Type B pancreatic cell (in vitro differentiated cells): ENCODE measurements around the gene SUSD6. TPM values are rescaled to one million over a fixed set of nuclear protein-coding genes. Genes with fewer than 3 reads are reported as not detected.

ENCODE experiments used
- DNase-seq: peaks from one replicate; pipeline ENCODE4 v3.0.0; 2021; ENCODE audit warnings: mixed read lengths; ENCODE audit not compliant: unreplicated experiment; ENCODE audit errors: extremely low spot score
- H3K27ac Mint-ChIP-seq: 2 replicates; pipeline ENCODE4 v1.8.0; 2021; ENCODE audit warnings: mild to moderate bottlenecking, mixed read lengths
- H3K27me3 Mint-ChIP-seq: 2 replicates; pipeline ENCODE4 v1.8.0; 2021; ENCODE audit warnings: mixed read lengths
- H3K36me3 Mint-ChIP-seq: 2 replicates; pipeline ENCODE4 v1.8.0; 2021; ENCODE audit warnings: mixed read lengths
- H3K4me1 Mint-ChIP-seq: one replicate; pipeline ENCODE4 v1.8.0; 2021; ENCODE audit warnings: mixed read lengths; ENCODE audit not compliant: unreplicated experiment
- H3K4me3 Mint-ChIP-seq: 2 replicates; pipeline ENCODE4 v1.8.0; 2021; ENCODE audit warnings: mild to moderate bottlenecking, mixed read lengths
- H3K9me3 Mint-ChIP-seq: 2 replicates; pipeline ENCODE4 v1.8.0; 2021; ENCODE audit warnings: mixed read lengths
- total RNA-seq: library from RNA; stranded (reverse); gene quantifications from 2 replicates; pipeline ENCODE4 v1.2.1, GENCODE V29; 2021; ENCODE audit warnings: low replicate concordance
- TF ChIP-seq, protein P1 (sequence below): fragments of 200-600 bp; sonication (generic); conservative IDR thresholded peaks from 2 replicates; pipeline ENCODE4 v1.5.0; 2021; ENCODE audit warnings: antibody characterized with exemption, mild to moderate bottlenecking

Gene SUSD6
- total RNA-seq, 1 donor from 2014 or later = 31.7 TPM

DNA sequence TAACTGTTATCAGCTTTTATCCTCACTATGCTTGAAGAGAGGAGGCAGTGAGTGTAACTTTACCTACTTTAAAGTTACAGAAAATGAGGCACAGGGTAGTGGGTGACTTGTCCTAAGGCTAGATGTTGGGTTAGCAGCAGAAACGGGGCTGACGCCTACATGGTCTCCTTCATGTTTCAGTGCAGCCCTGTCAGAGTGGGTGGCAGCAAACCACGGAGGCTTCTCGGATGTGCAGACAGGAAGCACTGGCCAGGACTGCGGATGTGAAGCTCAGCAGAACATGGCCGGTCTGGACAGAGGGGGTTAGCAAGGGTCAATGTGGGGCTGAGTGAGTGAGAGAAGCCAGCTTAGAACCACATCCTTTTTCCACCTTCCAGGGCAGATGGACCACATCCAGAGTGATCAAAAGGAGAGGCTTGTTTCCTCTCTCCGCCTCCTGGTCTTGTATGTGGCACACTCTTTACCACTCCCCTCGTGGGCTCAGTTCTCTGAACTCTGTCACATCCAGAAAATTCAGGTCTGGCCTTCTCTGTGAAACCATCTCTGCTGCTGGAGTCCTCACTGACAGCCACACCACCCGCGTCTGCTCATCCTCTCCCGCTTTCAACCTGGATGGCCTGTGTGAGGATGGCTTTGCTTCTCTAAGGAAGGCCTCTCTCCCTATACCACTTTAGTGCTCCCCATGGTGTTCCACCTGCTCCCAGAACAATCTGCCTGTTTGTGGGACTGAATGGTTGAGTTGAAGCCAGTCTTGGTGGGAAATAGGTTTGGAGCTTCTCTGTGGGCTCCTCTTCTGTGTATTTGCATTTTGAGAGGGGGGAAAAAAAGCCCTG lies 14.1 kb downstream of the SUSD6 start:
- no peak for DNase-seq
- Mint-ChIP-seq H3K9me3 (no peaks in the 10 kb centered on the region), H3K36me3 (peaks cover 3% of the 10 kb centered on the region), H3K27me3 (no peaks in the 10 kb centered on the region), H3K4me3 (no peak overlapping the region), H3K27ac (no peak overlapping the region), H3K4me1 (peaks cover 48% of the 10 kb centered on the region)
- TF ChIP-seq, protein P1, sequence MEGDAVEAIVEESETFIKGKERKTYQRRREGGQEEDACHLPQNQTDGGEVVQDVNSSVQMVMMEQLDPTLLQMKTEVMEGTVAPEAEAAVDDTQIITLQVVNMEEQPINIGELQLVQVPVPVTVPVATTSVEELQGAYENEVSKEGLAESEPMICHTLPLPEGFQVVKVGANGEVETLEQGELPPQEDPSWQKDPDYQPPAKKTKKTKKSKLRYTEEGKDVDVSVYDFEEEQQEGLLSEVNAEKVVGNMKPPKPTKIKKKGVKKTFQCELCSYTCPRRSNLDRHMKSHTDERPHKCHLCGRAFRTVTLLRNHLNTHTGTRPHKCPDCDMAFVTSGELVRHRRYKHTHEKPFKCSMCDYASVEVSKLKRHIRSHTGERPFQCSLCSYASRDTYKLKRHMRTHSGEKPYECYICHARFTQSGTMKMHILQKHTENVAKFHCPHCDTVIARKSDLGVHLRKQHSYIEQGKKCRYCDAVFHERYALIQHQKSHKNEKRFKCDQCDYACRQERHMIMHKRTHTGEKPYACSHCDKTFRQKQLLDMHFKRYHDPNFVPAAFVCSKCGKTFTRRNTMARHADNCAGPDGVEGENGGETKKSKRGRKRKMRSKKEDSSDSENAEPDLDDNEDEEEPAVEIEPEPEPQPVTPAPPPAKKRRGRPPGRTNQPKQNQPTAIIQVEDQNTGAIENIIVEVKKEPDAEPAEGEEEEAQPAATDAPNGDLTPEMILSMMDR = no peak

DNA sequence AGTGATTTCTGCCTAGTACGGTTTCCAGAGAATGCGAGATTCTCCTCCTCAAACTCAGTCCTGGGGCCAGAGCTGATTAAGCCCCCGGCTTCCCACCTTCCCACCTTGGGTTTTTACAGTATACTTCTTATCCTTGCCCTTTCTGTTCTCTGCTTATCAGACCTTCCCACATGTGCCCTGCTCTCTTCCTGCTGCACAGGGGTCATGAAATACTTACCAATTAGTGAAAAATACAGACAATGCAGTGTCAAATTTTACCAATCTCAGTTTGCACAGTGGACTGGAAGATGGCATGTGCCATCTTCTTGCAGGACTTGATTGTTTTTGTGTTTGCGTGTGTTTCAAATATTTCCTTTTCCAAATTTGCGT lies 14.7 kb downstream of the SUSD6 start:
- TF ChIP-seq, protein P1 = no peak
- Mint-ChIP-seq H3K36me3 (peaks cover 3% of the 10 kb centered on the region), H3K9me3 (no peaks in the 10 kb centered on the region), H3K27ac (no peak overlapping the region), H3K27me3 (no peaks in the 10 kb centered on the region), H3K4me3 (no peak overlapping the region), H3K4me1 (peaks cover 48% of the 10 kb centered on the region)
- no peak for DNase-seq

DNA sequence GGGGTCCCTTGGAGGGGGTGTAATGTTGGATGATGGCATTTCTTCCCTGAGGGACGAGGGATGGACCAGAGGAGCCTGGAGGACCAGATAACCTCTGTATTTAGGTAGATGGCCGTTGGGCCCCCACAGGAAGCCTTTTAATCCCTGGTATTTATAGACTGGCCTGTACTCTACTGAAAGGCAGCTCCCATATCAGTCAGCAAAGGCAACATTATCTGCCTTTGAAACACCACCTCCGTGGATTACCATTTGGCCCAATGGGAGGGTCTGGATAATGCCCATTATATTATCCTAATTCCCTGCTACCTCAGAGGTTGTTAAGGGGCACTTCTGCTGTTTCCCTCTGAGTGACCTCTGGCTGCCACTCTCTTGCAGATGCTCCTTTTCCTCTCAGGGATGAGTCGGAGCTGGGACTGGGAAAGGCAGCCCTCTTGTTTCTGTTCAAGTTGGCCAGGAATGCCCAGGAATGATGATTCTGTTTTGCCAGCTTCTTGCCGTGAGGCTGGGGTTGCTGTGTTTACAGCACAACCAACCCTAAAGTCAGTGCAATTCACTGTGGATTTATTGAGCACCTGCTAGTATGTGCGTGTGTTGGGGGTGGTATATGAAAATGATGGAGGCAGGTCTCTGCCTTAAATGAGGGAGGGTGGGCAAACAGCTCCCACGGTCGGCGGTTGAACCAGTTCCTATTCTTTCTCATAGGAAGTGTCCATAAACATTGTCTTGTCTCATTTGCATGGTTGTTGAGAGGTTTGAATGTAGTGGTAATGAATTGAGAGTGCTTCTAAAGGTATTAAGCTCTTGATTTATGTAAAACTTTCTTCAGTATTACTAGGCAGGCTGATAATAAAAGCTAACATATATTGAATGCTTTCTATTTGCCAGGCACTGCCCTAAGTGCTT lies 18.1 kb downstream of the SUSD6 start:
- DNase-seq = no peak
- Mint-ChIP-seq H3K27me3 (no peaks in the 10 kb centered on the region), H3K4me3 (peak overlapping the region; percentile 4), H3K9me3 (no peaks in the 10 kb centered on the region), H3K27ac (peak overlapping the region; percentile 70), H3K36me3 (no peaks in the 10 kb centered on the region), H3K4me1 (peaks cover 63% of the 10 kb centered on the region)
- TF ChIP-seq, protein P1 = no peak

DNA sequence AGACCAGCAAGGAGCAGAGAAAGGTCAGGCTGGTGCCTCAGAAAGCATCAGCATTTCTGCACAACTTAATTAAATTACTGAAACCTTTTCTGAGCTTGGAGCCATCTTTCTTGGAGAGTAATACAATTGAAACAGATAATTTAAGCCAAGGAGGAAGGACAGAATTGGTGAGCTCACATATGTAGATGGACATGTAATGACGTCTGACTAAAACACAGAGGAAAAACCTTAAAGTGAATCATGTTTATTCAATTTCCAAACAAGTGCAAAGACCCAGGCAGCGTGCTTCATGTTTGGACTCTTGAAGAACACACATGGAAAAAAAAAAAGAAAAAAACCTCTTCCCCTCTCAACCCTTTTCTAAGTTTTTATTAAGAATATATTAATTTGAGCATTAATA lies 19.0 kb downstream of the SUSD6 start:
- no peaks in the 10 kb centered on the region for H3K27me3 Mint-ChIP-seq
- TF ChIP-seq, protein P1 = no peak
- no peaks in the 10 kb centered on the region for H3K36me3 Mint-ChIP-seq
- H3K9me3 Mint-ChIP-seq = no peaks in the 10 kb centered on the region
- DNase-seq = no peak
- H3K4me1 Mint-ChIP-seq = peaks cover 64% of the 10 kb centered on the region
- peak overlapping the region; percentile 70 for H3K27ac Mint-ChIP-seq
- H3K4me3 Mint-ChIP-seq = no peak overlapping the region

DNA sequence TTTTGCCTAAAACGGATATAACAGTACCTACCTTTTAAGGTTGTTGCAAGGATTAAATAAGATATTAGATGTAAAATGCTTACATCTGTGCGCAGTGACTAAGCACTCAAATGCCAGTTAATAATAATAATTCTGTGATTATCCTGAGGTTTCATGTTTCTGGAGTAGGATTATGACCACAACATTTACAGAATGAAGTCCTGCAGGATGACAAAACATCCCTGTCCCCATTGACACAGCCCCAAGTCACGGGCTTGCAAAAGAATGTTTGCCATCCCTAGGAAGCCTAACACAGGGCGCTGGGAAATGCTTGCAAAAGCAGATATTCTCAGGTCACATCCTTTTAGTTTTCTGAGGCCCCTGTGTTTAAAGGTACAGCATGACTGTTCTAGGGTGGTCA lies 20.1 kb downstream of the SUSD6 start:
- H3K9me3 Mint-ChIP-seq = no peaks in the 10 kb centered on the region
- TF ChIP-seq, protein P1 = no peak

More for the DNA sequence above, 20.1 kb downstream of the SUSD6 start:
- no peak overlapping the region for H3K4me3 Mint-ChIP-seq
- H3K27me3 Mint-ChIP-seq = no peaks in the 10 kb centered on the region
- H3K27ac Mint-ChIP-seq = no peak overlapping the region
- H3K36me3 Mint-ChIP-seq = no peaks in the 10 kb centered on the region
- H3K4me1 Mint-ChIP-seq = peaks cover 65% of the 10 kb centered on the region
- DNase-seq = no peak
